IMR-90 (cell line): ENCODE measurements around the gene GABBR2. TPM values are rescaled to one million over a fixed set of nuclear protein-coding genes. Genes with fewer than 3 reads are reported as not detected.

Source experiments
- ATAC-seq: fragments of 200-7000 bp; cut with Tn5 transposase; 2 replicates; pipeline ENCODE4 v1.9.1; 2020; ENCODE audit warnings: low read depth, mild to moderate bottlenecking, moderate library complexity
- BruUV-seq: library from RNA; stranded (reverse); fragments of 400-500 nt; replicated peaks from 2 replicates; lab custom pipeline; 2021; lab: Mats Ljungman, UMichigan
- CTCF ChIA-PET: fragments of 300-600 bp; formaldehyde crosslinking; extraction: SDS; loops from one replicate; lab custom pipeline; 2021; ENCODE audit warnings: antibody characterized with exemption; lab: Yijun Ruan, JAX
- POLR2A ChIA-PET: fragments of 300-600 bp; sonication (Branson Sonifier 250); formaldehyde crosslinking; loops from one replicate; lab custom pipeline; 2022; ENCODE audit warnings: antibody characterized with exemption; ENCODE audit not compliant: unreplicated experiment; lab: Charles Lee
- DNase-seq: peaks from one replicate; pipeline ENCODE4 v3.0.0; 2013
- H2AFZ ChIP-seq: replicated peaks from 2 replicates; pipeline ENCODE3; 2013; ENCODE audit warnings: low read length, mild to moderate bottlenecking; ENCODE audit not compliant: poor library complexity
- H2AK5ac ChIP-seq: 2 replicates; pipeline ENCODE4 v1.6.1; 2013; ENCODE audit warnings: low read depth, low read length, inconsistent platforms
- H2AK9ac ChIP-seq: replicated peaks from 2 replicates; pipeline ENCODE3; 2013; ENCODE audit warnings: mild to moderate bottlenecking, low read depth, low read length, moderate library complexity; ENCODE audit not compliant: poor library complexity
- H2BK120ac ChIP-seq: 2 replicates; pipeline ENCODE4 v1.6.1; 2013; ENCODE audit warnings: low read depth, low read length, inconsistent platforms
- H2BK15ac ChIP-seq: 3 replicates; pipeline ENCODE4 v1.6.1; 2013; ENCODE audit warnings: low read depth, low read length, inconsistent platforms
- H2BK20ac ChIP-seq: 2 replicates; pipeline ENCODE4 v1.6.1; 2013; ENCODE audit warnings: low read depth, mild to moderate bottlenecking, inconsistent platforms, low read length, moderate library complexity
- H2BK5ac ChIP-seq: 2 replicates; pipeline ENCODE4 v1.6.1; 2013; ENCODE audit warnings: mild to moderate bottlenecking, low read depth, low read length, inconsistent platforms; ENCODE audit not compliant: poor library complexity, severe bottlenecking
- H3K14ac ChIP-seq: replicated peaks from 2 replicates; pipeline ENCODE4 v1.6.1; 2013; ENCODE audit warnings: low read depth, low read length, inconsistent platforms
- H3K18ac ChIP-seq: 2 replicates; pipeline ENCODE4 v1.6.1; 2013; ENCODE audit warnings: low read depth, low read length, control low read depth
- H3K23ac ChIP-seq: 2 replicates; pipeline ENCODE4 v1.6.1; 2013; ENCODE audit warnings: low read depth, low read length, inconsistent platforms
- H3K27ac ChIP-seq: 2 replicates; pipeline ENCODE4 v1.5.1; 2013; ENCODE audit warnings: mild to moderate bottlenecking, control low read depth, low read length; ENCODE audit not compliant: insufficient read depth
- H3K27me3 ChIP-seq: 2 replicates; pipeline ENCODE4 v1.6.1; 2013; ENCODE audit warnings: low read length; ENCODE audit not compliant: control insufficient read depth, insufficient read depth
- H3K36me3 ChIP-seq: 2 replicates; pipeline ENCODE4 v1.6.1; 2013; ENCODE audit warnings: low read length, mixed read lengths; ENCODE audit not compliant: control insufficient read depth, insufficient read depth
- H3K4ac ChIP-seq: 2 replicates; pipeline ENCODE4 v1.6.1; 2013; ENCODE audit warnings: low read depth, low read length, inconsistent platforms
- H3K4me1 ChIP-seq: 2 replicates; pipeline ENCODE4 v1.6.1; 2013; ENCODE audit warnings: low read length, mixed read lengths; ENCODE audit not compliant: control insufficient read depth, insufficient read depth
- H3K4me2 ChIP-seq: 2 replicates; pipeline ENCODE4 v1.6.1; 2013; ENCODE audit warnings: low read depth, mild to moderate bottlenecking, control low read depth, low read length, moderate library complexity
- H3K4me3 ChIP-seq: 2 replicates; pipeline ENCODE4 v1.5.1; 2013; ENCODE audit warnings: low read depth, mild to moderate bottlenecking, control low read depth, low read length, moderate library complexity; ENCODE audit not compliant: insufficient read depth
- H3K56ac ChIP-seq: 2 replicates; pipeline ENCODE4 v1.6.1; 2013; ENCODE audit warnings: low read length, inconsistent platforms; ENCODE audit not compliant: insufficient read depth; ENCODE audit errors: extremely low read depth
- H3K79me1 ChIP-seq, 2 experiments: 2 replicates each; pipeline ENCODE4 v1.6.1; 2013; ENCODE audit warnings: low read length in 2 of 2, inconsistent platforms in 1 of 2, low read depth in 1 of 2
- H3K9ac ChIP-seq: 2 replicates; pipeline ENCODE4 v1.6.1; 2013; ENCODE audit warnings: low read depth, low read length, control low read depth
- H3K9me1 ChIP-seq: 2 replicates; pipeline ENCODE4 v1.6.1; 2013; ENCODE audit warnings: low read length, inconsistent platforms; ENCODE audit not compliant: insufficient read depth
- H3K9me3 ChIP-seq: 2 replicates; pipeline ENCODE4 v1.6.1; 2013; ENCODE audit warnings: low read length; ENCODE audit not compliant: control insufficient read depth, insufficient read depth
- H4K20me1 ChIP-seq: 2 replicates; pipeline ENCODE4 v1.6.1; 2013; ENCODE audit warnings: low read length, inconsistent platforms; ENCODE audit not compliant: insufficient read depth
- H4K5ac ChIP-seq: 2 replicates; pipeline ENCODE4 v1.6.1; 2013; ENCODE audit warnings: mild to moderate bottlenecking, low read depth, low read length, control low read depth
- H4K8ac ChIP-seq, 2 experiments: 2 replicates each; pipeline ENCODE4 v1.6.1; 2013; ENCODE audit warnings: low read depth in 2 of 2, low read length in 2 of 2, control low read depth in 1 of 2, inconsistent platforms in 1 of 2
- H4K91ac ChIP-seq: 2 replicates; pipeline ENCODE4 v1.6.1; 2013; ENCODE audit warnings: low read depth, low read length, inconsistent platforms; ENCODE audit not compliant: insufficient read depth
- ELK1 ChIP-seq: fragments of 150-350 bp; IDR thresholded peaks from 2 replicates; pipeline ENCODE4 v1.6.1; 2016; ENCODE audit warnings: low read depth, mild to moderate bottlenecking, low read length, moderate library complexity, borderline replicate concordance
- MAFK ChIP-seq: IDR thresholded peaks from 2 replicates; pipeline ENCODE4 v1.6.1; 2012; ENCODE audit warnings: low read depth, low read length, improper control_type of control experiment
- MAZ ChIP-seq: IDR thresholded peaks from 2 replicates; pipeline ENCODE4 v1.6.1; 2012; ENCODE audit warnings: low read depth, mild to moderate bottlenecking, low read length, improper control_type of control experiment, moderate library complexity, borderline replicate concordance
- MXI1 ChIP-seq: IDR thresholded peaks from 2 replicates; pipeline ENCODE4 v1.6.1; 2012; ENCODE audit warnings: low read depth, mild to moderate bottlenecking, low read length, moderate library complexity, borderline replicate concordance
- POLR2A ChIP-seq: IDR thresholded peaks from 2 replicates; pipeline ENCODE4 v1.6.1; 2012; ENCODE audit warnings: mild to moderate bottlenecking, low read depth, low read length
- RCOR1 ChIP-seq: IDR thresholded peaks from 2 replicates; pipeline ENCODE4 v1.6.1; 2012; ENCODE audit warnings: mild to moderate bottlenecking, low read length, improper control_type of control experiment; ENCODE audit not compliant: insufficient replicate concordance
- WGBS, 2 experiments: methylation state at CpG; one replicate each; pipeline versions ENCODE4 v1.1.5 to v1.1.7; 2013; ENCODE audit warnings: missing lambda C conversion rate in 2 of 2; ENCODE audit not compliant: insufficient read length in 1 of 2; ENCODE audit errors: extremely low coverage in 2 of 2; 5-methylcytosine and 5-hydroxymethylcytosine counted together
- dilution Hi-C: fragments of 300-500 bp; cut with HindIII; formaldehyde crosslinking; loops from one replicate; pipeline ENCODE4 v1.14.3; 2018; ENCODE audit warnings: low sequenced_read_pairs; ENCODE audit not compliant: unreplicated experiment
- in situ Hi-C: fragments of 300-500 bp; cut with MboI; formaldehyde crosslinking; loops from 3 replicates; pipeline ENCODE4 v1.14.3; 2019; ENCODE audit warnings: low sequenced_read_pairs, inconsistent platforms, mixed read lengths
- intact Hi-C: fragments of 100-400 bp; cut with micrococcal nuclease; formaldehyde crosslinking; loops from 2 replicates; pipeline ENCODE4 v1.10.0; 2022
- polyA plus RNA-seq, 3 experiments: library from polyadenylated mRNA; depleted of rRNA; stranded (reverse); fragments of >200 nt; gene quantifications; 2 replicates each; pipeline ENCODE4 v1.2.3, GENCODE V29; 2012; ENCODE audit warnings: low replicate concordance in 1 of 3
- total RNA-seq: library from RNA; depleted of rRNA; stranded (reverse); fragments of >200 nt; gene quantifications from 2 replicates; pipeline ENCODE4 v1.2.3, GENCODE V29; 2012
- TF ChIP-seq, protein P1 (sequence below): fragments of 150-350 bp; IDR thresholded peaks from 2 replicates; pipeline ENCODE4 v1.6.1; 2017; ENCODE audit warnings: mild to moderate bottlenecking, antibody characterized with exemption, low read length, low read depth

GABBR2 gene
- total and polyA plus RNA-seq, 2 of the 4 experiments (the other 2 are of a cell fraction) = 14.2 to 20.3 TPM

DNA sequence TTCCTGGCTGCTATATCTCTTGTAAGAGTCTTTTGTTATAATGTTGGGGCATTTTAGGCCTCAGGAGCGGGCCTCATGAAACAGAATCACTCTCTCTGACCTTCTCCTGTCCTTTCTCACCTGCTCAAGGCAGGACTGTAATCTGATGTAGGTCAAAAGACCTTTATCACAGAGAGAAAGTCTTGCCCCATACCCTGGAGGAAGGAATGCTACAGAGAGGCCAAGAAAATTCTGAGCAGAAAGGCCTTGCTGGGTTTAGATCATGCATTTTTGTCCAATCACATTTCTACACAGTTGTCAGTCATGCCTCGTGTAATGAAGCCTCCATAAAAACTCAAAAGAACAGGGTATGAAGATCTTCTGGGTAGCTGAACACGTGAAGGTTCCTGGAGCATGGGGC, 408.1 kb downstream of the GABBR2 start:
- POLR2A ChIA-PET = no interaction called here
- Histone ChIP-seq H2BK5ac (no peak overlapping the region), H3K9ac (no peak overlapping the region), H3K27me3 (no peaks in the 10 kb centered on the region), H3K36me3 (peaks cover 16% of the 10 kb centered on the region), H3K4ac (no peak overlapping the region), H3K4me1 (no peaks in the 10 kb centered on the region), H3K56ac (no peak overlapping the region), H3K23ac (no peak overlapping the region), H4K8ac (no peak overlapping the region), H2BK120ac (no peak overlapping the region), H2AK5ac (no peak overlapping the region), H4K91ac (no peak overlapping the region), H3K9me1 (no peaks in the 10 kb centered on the region), H3K18ac (no peak overlapping the region), H3K4me3 (no peak overlapping the region), H2BK15ac (no peak overlapping the region), H2AFZ (no peak overlapping the region), H2AK9ac (no peak overlapping the region), H3K9me3 (no peaks in the 10 kb centered on the region), H3K4me2 (no peak overlapping the region), H4K5ac (no peak overlapping the region), H4K20me1 (no peaks in the 10 kb centered on the region), H2BK20ac (no peak overlapping the region), H3K79me1 (no peaks in the 10 kb centered on the region), H3K14ac (no peak overlapping the region), H3K27ac (no peak overlapping the region)
- CTCF ChIA-PET = no interaction called here
- intact Hi-C loops (no loop called here), dilution Hi-C loops (no loop called here), in situ Hi-C loops (no loop called here)
- ATAC-seq = no peak
- no TSS peak for BruUV-seq
- WGBS, 2 experiments = no CpG with 5 or more reads among the region's 3 CpGs
- no peak for TF ChIP-seq MXI1
- TF ChIP-seq MAZ = no peak
- TF ChIP-seq, protein P1, sequence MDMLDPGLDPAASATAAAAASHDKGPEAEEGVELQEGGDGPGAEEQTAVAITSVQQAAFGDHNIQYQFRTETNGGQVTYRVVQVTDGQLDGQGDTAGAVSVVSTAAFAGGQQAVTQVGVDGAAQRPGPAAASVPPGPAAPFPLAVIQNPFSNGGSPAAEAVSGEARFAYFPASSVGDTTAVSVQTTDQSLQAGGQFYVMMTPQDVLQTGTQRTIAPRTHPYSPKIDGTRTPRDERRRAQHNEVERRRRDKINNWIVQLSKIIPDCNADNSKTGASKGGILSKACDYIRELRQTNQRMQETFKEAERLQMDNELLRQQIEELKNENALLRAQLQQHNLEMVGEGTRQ = no peak
- no peak for TF ChIP-seq MAFK
- no peak for TF ChIP-seq ELK1
- no peak for TF ChIP-seq POLR2A
- no peak for TF ChIP-seq RCOR1
- DNase-seq = no peak
